ENCODE data around the gene IFT88. TPM values are rescaled to one million over a fixed set of nuclear protein-coding genes. Genes with fewer than 3 reads are reported as not detected.

Gene IFT88, protein sequence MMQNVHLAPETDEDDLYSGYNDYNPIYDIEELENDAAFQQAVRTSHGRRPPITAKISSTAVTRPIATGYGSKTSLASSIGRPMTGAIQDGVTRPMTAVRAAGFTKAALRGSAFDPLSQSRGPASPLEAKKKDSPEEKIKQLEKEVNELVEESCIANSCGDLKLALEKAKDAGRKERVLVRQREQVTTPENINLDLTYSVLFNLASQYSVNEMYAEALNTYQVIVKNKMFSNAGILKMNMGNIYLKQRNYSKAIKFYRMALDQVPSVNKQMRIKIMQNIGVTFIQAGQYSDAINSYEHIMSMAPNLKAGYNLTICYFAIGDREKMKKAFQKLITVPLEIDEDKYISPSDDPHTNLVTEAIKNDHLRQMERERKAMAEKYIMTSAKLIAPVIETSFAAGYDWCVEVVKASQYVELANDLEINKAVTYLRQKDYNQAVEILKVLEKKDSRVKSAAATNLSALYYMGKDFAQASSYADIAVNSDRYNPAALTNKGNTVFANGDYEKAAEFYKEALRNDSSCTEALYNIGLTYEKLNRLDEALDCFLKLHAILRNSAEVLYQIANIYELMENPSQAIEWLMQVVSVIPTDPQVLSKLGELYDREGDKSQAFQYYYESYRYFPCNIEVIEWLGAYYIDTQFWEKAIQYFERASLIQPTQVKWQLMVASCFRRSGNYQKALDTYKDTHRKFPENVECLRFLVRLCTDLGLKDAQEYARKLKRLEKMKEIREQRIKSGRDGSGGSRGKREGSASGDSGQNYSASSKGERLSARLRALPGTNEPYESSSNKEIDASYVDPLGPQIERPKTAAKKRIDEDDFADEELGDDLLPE
- 12.6 and 12.8 TPM in 2 replicates for polyA plus RNA-seq (2014; cell fraction: cytosol; rRNA removed)
- polyA plus RNA-seq (2014; cell fraction: nucleus; rRNA removed), result 25.1 and 27.3 TPM in 2 replicates

DNA sequence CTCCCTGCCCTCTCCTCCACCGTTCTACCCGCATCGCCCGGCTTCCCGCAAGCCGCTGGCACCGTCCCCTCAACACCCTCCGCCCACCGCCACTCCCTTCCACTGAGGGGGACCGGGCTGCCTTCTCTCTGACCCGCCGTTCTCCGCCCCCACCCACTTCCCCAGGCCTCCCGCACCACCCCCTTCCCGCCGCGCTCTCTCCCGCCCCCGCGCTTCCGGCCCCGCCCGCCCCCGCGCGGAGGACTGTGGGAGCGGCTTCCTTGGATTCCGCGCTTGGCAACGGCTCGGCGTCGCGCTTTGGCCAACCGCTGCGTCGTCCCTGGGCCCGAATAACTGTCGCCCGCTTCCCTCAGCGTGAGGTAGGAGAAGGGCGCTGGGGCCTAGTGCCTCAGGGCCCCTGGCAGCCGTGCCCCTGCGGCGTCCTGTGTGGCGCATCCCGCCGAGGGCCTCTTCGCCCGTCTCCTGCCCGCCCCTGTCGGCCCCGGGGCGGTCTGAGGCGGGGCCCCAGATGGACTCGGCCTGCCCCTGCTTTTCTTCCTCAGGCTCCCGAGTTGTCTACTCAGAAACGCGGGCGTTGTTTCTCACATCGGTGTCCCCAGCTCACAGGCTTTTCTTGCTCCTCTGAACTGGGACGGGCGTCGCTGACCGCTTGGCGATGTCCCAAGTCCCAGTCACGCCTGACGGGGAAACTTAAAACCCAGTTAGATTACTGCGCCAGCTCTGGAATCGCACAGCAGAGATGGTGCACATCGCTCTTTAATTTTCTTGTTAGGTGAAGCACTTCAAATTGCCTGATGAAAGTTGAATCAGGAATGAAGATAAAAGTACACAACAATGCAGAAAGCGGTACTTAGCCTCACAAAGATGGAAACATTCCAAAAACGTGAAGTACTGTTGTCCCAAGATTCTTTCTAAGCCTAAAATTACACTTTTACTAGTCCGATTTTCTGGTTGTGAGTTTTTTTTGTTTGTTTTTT is at the start of gene IFT88:
Gene IFT88 (plus strand): TSS at position 260 of the 977 bp plus-strand sequence. CDS start 7,229 bp downstream, outside the sequence.
- peak; percentile 83 for DNase-seq (ENCODE audit: low spot score)

DNA sequence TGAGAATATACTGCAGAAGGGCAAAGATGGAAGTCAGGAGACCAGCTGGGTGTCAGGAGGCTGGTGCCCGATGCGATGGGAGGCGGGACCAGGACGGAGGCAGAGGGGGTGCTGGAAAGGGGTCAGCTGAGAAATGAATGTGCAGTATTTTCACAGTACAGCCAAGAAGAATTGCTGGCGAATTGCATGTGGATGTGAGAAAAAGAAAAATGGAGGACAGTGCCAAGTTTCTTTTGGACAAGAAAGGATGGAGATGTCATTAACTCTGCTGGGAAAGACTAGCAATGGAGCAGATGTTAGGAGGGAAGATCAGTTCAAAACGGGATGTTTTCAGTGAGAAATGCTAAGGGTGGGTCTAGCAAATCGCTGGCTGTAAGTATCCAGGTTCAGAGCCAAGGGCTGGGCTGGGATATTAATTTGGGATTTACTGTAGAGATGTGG is 48.3 kb upstream of the IFT88 start:
- no peak for DNase-seq (ENCODE audit: low spot score)

DNA sequence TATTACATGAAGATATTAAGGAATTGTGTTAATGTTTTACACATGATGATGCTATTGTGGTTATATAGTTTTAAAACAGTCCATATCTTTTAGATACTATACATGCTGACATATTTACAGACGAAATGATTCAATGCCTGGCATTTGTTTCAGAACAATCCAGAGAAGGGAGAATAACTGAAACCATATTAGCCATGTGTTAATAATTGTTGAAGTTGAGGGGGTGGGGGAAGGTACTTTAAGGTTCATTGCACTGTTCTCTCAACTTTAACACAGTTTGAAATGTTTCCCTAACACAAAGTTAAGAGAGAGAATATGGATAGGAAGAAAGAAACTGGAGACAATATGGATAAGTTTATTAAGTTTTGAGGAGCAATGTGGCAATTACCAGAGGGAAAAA is 47.1 kb upstream of the IFT88 start:
- no peak for DNase-seq (ENCODE audit: low spot score)

DNA sequence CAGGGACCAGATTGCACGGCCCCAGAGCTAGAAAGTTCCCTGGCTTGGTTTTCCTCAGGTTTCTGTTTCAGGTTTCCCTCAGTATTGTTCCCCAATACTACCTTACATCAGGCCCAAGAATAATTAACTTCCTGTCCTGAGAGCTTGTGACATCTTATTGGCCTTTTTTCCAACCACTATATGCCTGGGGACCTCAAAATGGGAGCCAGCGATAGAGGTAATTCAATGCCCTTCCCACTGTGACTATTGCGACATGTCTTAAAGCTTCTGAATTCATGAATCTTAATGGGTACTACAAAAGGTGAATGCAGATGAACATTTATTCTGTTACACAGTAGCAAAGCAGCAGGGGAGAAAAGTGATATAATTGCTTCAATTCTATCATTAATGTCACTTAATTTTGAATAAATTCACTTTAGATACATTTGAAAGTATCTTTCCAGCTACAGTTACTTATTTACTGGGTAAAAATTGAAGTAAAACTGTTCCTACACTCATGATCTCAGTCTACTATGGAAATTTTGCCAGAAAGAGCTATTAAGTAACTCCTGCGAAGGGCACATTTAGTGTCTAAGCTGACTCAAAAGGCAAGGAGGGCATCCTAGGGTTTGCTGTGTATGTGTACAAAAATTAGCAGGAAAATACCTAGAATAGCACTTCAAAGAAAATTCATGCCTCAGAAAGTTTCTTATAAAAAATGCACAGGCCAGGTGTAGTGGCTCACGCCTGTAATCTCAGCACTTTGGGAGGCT is 45.4 kb upstream of the IFT88 start:
- DNase-seq (ENCODE audit: low spot score), result no peak

DNA sequence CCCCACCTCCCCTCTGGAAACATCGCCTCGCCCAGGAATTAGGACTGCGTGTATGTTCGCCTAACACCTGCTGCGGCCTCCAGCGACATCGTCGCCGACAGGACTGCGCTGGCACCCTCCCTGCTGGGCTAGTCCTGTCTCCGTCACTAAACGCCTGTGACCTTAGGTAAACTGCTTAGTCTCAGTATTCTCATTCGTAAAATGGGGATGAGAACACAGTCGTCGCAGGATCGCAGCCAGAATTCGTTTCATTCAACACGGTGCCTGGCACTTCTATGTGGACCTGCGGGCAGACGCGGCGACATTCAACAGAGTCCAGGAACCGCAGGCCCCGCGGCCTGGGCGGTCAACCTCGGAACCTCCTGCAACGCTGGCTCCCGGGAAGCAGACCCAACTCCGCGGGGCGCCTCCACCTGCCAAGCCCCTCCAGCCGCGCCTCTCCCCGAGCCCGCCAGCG is 41.8 kb upstream of the IFT88 start:
- no peak for DNase-seq (ENCODE audit: low spot score)

DNA sequence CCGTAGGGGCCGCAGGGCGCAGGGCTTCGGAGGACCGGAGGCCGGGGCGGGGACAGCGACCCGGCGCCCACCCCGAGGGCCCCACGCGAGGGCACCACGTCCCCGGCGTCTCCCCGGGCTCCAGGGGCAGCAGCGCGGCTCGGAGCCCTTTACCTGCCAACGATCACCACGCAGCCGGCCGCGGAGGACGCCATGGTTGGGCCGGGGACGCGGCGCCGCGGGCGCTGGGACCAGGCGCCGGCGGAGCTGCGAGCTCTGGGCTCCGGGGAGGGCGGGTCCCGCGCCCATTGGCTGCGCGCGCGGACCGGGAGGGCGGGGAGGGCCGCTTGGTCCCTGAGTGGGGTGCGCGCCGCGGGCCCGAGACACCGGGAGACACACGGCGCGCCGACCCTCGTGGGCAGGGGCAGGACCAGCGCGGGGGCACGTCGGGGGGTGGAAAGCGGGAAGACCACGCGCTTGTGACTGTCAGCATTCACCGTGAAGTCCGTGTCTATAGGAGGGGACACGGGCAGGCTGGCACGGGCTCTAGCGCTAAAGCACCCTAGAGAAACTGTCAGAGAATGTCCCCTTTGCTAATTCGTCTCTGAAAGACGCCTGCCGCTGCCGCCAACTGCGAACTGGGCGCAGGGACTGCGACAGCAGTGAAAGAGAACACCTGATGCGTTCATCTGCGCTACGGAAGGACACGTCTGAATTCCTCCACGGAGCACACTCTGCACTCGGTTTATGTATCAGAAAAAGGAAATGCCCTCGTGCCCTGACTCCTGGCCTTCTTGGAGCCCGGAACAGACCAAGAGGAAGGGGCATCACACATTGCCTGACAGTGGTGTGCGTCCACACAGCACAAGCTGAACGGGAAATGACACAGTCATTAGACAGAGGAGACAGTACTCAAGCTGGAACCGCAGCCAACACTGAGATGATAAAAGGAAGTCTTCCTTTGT is 41.1 kb upstream of the IFT88 start, which contains the start of gene CRYL1:
Gene CRYL1 (minus strand): TSS at position 257 of the 944 bp plus-strand sequence. CDS start 63 bp downstream, at position 194.
- peak; percentile 22 for DNase-seq (ENCODE audit: low spot score)

DNA sequence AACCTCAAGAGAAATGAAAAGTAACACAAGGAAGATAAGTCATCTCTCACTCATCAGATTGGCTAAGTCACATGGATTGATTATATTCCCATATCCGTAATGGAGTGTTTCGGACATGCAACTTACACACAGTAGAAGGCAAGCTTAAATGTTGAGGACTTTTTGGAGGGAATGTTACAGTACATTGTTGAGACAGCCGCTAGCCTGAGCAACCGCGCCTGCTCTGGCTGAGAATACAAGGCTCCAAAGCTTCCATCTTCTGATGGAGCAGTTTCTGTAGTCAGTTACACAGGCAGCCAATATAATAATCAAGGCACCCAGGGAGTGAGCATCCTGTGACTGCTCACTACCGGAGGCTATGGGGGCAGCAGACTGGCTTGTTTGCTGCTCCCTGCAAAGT is 40.3 kb upstream of the IFT88 start:
- DNase-seq (ENCODE audit: low spot score), result peak; percentile 4

DNA sequence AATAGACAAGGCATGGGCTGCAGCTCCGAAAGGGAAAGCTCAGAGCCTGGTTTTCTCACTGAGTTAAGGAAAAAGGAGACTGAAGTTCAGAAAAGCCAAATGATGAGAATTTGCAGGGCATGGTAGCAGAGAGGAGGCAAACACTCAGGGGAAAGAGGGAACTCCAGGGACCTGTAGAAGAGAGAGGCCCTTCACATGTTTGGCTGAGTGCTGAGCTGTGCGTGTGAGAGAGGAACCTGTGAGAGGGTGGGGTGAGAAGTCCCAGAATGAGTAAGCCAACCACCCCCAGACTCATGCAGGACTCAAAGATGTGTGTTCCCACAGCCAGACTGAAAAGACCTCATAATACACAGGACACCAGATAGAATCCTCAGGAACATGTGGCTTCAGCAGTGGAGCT is 38.5 kb upstream of the IFT88 start:
- no peak for DNase-seq (ENCODE audit: low spot score)

DNA sequence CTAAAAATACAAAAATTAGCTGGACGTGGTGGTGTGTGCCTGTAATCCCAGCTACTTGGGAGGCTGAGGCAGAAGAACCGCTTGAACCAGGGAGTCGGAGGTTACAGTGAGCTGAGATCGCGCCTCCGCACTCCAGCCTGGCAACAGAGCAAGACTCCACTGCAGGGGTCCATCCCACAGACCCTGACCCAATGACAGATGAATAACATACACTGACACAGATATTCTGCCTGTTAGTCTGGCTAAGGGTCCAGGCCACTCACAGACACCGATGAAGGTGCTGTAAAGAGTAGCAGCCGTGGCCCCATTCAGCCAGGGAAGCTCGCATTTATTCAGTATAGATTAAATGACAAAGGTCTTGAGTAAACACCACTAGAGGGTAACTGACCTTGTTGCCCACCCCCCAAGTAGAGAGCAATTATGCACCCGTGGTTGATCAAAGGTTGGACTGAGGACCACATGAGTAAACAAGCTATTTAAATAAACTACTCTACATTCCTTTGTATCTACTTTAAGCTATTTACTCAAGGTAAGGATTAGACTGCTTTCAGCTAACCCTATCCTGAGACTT is 32.8 kb upstream of the IFT88 start:
- DNase-seq (ENCODE audit: low spot score), result no peak

DNA sequence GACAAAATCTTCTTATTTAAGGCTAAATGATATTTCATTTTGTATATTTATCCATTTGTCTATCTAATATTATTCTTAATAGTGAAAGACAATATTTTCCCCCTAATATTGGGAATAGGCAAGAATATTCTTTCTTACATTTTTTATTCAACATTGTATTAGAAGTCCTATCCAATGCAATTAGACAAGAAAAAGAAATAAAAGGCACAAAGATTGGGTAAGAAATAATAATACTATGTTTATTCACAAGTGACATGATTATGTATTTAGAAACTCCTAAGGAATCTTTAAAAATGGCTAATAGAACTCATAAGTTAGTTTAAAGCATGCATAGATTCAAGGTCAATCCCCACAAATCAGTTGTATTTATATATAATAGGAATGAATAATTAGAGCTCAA is 30.0 kb upstream of the IFT88 start:
- DNase-seq (ENCODE audit: low spot score), result no peak

DNA sequence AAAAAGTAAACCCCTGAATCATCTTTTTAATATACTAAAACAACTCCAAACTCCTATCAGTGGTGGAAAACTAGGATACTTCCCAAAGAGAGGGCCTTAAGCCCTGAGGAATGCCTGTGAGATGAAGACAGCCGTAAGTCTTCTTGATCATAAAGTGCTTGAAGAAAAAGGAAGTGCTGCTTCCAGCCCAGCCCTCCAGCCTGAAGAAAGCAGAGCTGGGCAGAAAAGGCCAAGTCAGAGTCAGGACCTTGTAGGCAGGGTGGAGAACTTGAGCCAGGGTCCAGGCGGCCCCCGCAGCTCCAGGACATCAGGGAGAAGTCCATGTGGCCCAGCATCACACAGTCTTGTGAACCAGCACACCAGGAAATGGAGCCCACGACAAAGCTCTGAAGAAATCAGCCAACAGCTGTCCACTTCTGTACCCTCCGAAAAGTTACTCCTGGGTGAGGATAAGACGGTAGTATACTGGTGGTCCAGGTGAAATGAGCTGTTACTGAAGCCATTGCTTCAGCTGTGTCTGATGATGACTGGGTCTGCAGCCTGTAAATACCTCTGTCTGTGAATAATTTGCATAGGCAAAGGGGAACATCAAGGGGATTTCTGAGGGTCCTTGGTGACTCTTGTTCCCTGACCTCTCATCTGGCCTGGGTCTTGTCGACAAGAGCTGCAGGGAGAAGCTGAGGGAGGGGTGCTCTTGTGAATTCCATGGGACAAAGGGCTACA is 22.6 kb upstream of the IFT88 start:
- DNase-seq (ENCODE audit: low spot score), result no peak

DNA sequence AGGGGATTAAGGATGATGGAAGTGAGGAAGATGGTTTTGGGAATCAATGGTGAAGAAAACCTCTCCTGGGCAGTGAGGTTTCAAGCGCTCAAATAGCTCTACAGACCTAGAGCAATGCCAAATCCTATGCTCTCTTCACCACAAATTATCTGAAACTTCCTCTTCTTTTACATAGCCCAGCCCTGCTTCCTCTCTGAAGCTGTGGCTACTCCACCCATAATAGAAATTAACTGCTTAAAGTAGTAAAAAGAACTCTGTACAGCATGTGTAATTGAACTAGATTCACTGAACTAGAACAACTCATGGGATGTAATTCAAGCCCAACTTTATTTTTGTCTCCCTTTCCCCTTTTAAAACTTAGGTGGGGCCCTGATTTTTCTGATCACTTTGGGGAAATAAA is 20.4 kb upstream of the IFT88 start:
- DNase-seq (ENCODE audit: low spot score), result no peak

DNA sequence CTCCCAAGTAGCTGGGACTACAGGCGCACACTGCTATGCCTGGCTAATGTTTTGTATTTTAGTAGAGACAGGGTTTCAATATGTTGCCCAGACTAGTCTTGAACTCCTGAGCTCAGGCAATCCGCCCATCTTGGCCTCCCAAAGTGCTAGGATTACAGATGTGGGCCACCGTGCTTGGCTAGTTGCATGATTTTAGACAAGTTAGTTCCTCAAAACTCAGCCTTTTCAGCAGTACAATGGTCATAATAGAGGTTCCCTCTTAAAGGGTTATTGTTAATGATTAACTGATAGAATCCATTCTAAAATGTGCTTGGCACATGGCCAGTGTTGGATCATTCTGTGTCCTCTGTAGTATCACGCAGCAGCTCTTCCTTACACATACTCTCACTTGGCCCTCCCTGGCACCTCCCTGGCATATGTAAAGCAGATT is 19.5 kb upstream of the IFT88 start:
- no peak for DNase-seq (ENCODE audit: low spot score)

DNA sequence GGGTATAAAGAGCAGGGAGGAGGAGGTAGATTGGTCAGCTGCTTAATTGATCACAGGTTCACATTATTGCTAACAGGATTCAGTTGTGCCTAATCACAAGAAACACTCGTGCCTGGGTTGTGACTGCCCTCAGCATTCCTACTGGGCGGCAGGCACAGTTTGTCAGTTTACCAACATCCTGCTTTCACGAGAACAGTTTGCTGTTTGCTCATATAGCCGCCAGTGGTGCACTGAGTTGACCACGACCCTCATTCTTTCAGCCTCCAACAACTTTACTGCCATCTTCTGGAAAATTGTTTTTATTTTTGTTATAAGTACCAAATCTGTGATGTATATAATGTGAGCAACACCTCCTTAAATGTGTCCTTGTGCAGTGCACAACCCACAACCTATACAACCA is 16.2 kb upstream of the IFT88 start:
- DNase-seq (ENCODE audit: low spot score), result no peak

DNA sequence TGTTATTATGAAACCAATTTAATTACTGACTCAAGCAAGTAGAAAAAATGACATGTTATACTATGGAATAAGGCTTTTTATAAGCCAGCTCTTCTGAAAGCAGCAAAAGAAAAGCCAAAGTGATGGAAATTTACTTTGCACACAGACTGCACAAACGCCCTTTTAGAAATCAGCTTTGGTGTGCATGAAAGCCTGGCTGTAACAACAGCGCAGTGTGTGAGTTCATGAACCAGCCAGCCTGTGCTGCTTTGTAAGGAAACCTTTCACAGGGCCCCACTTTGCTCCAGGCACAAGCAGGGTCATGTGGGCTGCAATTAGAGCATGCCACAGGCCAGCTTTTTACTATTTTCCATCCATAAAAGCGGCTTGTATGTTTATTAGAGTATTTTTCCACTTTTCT is 13.6 kb upstream of the IFT88 start:
- no peak for DNase-seq (ENCODE audit: low spot score)

DNA sequence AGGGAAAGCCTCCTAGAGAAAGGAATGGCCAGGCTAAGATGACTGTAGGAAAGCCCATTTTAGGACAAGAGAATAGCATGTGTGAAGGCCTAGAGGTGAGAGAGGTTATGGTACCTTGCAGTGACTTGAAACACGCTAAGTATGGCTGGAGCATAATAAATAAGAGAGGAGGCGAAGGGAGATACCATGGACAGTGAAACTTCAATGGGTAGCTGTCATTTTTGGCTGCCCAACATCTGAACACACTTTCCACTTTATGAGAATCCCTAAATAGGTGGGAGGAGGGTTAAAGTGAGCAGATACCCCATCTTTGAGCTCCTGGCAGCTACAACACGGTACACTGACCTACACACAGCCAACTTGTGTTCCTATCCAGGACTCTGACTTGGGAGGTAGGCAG is 8.0 kb upstream of the IFT88 start:
- DNase-seq (ENCODE audit: low spot score), result no peak

DNA sequence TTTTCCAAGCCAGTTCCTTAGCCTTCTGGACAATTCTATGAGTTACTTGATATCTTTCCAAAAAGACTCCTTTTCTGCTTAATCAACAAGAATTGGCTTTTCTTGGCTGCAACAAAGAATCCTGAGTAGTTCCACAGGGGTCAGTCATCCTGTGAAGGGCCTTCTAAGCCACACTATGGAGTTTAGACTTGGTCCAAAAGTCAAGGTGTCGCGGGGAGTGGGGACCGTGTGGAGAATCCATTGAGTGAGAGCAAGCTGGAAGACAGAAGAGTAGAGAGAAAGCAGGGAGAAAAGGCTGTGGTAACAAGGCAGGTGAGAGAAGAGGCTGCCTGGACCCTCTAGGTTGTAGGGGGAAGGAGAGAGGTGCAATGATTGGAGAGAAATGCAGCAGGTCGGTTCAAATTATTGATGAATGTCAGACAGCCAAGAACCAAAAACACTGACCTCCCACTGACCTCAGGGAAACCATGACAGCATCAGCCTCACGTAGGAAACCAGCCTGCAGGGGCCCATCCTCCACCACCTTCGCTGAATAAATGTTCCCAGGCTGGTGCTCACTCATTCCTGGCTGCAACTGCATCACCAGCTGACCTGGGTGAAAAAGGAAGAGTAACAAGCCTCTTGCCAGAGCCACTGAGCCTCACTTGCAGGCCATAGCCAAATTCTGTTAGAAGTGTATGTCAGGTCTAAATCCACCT is 7.1 kb upstream of the IFT88 start:
- no peak for DNase-seq (ENCODE audit: low spot score)

DNA sequence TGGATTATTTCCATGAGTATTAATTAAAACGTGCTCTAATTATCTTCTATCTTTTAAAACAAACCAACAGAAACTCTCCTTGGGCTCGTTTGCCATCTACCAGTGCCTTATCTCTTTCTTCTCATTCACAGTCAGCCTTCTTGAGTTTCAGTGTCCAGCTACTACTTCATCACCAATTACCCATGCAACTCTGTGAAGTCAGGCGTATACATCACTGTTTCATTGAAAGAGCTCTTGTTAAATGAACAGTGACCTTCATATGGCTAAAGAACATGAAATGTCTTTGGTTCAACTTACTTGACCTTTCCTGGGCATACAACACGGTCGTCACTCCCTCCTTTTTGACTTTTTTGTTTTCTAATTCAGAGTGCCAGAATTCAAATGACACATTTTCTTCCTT is 5.2 kb upstream of the IFT88 start:
- DNase-seq (ENCODE audit: low spot score), result no peak
